ENCODE data around the gene LCP2.

Gene LCP2

GRCh38 chr5:170202117-170202516 is 95.5 kb downstream of the LCP2 start:
- no peak overlapping the region for H3K4me3 ChIP-seq
- intact Hi-C loops (cut with DNase I; ENCODE audit: low total_unique reads): no loop called here
- no peak for DNase-seq
- no peaks in the 10 kb centered on the region for H3K9me3 ChIP-seq
- TF ChIP-seq CTCF (IDR thresholded peaks at IDR 0.05): no peak
- no peaks in the 10 kb centered on the region for H3K4me1 ChIP-seq
- no peaks in the 10 kb centered on the region for H3K27me3 ChIP-seq
- no peaks in the 10 kb centered on the region for H3K36me3 ChIP-seq
- H3K27ac ChIP-seq: no peak overlapping the region

GRCh38 chr5:170201311-170201710 is 96.3 kb downstream of the LCP2 start:
- DNase-seq: no peak
- Histone ChIP-seq H3K27me3 (no peaks in the 10 kb centered on the region), H3K4me1 (no peaks in the 10 kb centered on the region), H3K27ac (no peak overlapping the region), H3K4me3 (no peak overlapping the region), H3K36me3 (no peaks in the 10 kb centered on the region), H3K9me3 (no peaks in the 10 kb centered on the region)
- TF ChIP-seq CTCF (IDR thresholded peaks at IDR 0.05): no peak
- intact Hi-C loops (cut with DNase I; ENCODE audit: low total_unique reads): no loop called here

GRCh38 chr5:170200876-170201275 is 96.7 kb downstream of the LCP2 start:
- TF ChIP-seq CTCF (IDR thresholded peaks at IDR 0.05): no peak
- H3K27me3 ChIP-seq: no peaks in the 10 kb centered on the region
- intact Hi-C loops (cut with DNase I; ENCODE audit: low total_unique reads): no loop called here

More at GRCh38 chr5:170200876-170201275, 96.7 kb downstream of the LCP2 start:
- no peaks in the 10 kb centered on the region for H3K4me1 ChIP-seq
- H3K4me3 ChIP-seq: no peak overlapping the region
- no peaks in the 10 kb centered on the region for H3K9me3 ChIP-seq
- DNase-seq: no peak
- H3K27ac ChIP-seq: no peak overlapping the region
- no peaks in the 10 kb centered on the region for H3K36me3 ChIP-seq
